Activated B cell treated with CpG ODN at 0.5 μM for 24 hours (primary cell): ENCODE results near the gene ADCY10. TPM values are rescaled to one million over a fixed set of nuclear protein-coding genes. Genes with fewer than 3 reads are reported as not detected.

Source experiments
- ATAC-seq: fragments of 200-7000 bp; cut with Tn5 transposase; one replicate; pipeline ENCODE4 v1.10.0; 2021; ENCODE audit warnings: low read depth, mild to moderate bottlenecking, moderate library complexity
- CTCF ChIA-PET: fragments of 350-600 bp; sonication (Branson Sonifier 250); formaldehyde crosslinking; loops from one replicate; lab custom pipeline; 2021; ENCODE audit warnings: antibody characterized with exemption; lab: Charles Lee
- POLR2A ChIA-PET: fragments of 350-600 bp; sonication (Branson Sonifier 250); formaldehyde crosslinking; loops from one replicate; lab custom pipeline; 2021; ENCODE audit warnings: antibody characterized with exemption; lab: Charles Lee
- DNase-seq: peaks from one replicate; pipeline ENCODE4 v3.0.0; 2022
- H3K27ac Mint-ChIP-seq: one replicate; pipeline ENCODE4 v1.8.0; 2020; ENCODE audit warnings: mixed read lengths
- H3K27me3 Mint-ChIP-seq: one replicate; pipeline ENCODE4 v1.8.0; 2021; ENCODE audit warnings: mixed read lengths
- H3K36me3 Mint-ChIP-seq: one replicate; pipeline ENCODE4 v1.8.0; 2021; ENCODE audit warnings: low read depth, mixed read lengths
- H3K4me1 Mint-ChIP-seq: one replicate; pipeline ENCODE4 v1.8.0; 2021; ENCODE audit warnings: mixed read lengths
- H3K4me3 Mint-ChIP-seq: one replicate; pipeline ENCODE4 v1.8.0; 2020; ENCODE audit warnings: mild to moderate bottlenecking, mixed read lengths
- H3K9me3 Mint-ChIP-seq: one replicate; pipeline ENCODE4 v1.8.0; 2020; ENCODE audit warnings: mixed read lengths
- intact Hi-C: fragments of 100-400 bp; cut with micrococcal nuclease; formaldehyde crosslinking; loops from one replicate; pipeline ENCODE4 v1.15.1; 2024
- total RNA-seq: library from RNA; stranded (reverse); gene quantifications from 2 replicates; pipeline ENCODE4 v1.2.3, GENCODE V29; 2022
- TF ChIP-seq, protein P1 (sequence below): fragments of 200-600 bp; IDR thresholded peaks from one replicate; pipeline ENCODE4 v1.8.0; 2022; ENCODE audit warnings: antibody characterized with exemption, mild to moderate bottlenecking

ADCY10 gene
- total RNA-seq, 1 donor from 2014 or later: 0.20 TPM

DNA sequence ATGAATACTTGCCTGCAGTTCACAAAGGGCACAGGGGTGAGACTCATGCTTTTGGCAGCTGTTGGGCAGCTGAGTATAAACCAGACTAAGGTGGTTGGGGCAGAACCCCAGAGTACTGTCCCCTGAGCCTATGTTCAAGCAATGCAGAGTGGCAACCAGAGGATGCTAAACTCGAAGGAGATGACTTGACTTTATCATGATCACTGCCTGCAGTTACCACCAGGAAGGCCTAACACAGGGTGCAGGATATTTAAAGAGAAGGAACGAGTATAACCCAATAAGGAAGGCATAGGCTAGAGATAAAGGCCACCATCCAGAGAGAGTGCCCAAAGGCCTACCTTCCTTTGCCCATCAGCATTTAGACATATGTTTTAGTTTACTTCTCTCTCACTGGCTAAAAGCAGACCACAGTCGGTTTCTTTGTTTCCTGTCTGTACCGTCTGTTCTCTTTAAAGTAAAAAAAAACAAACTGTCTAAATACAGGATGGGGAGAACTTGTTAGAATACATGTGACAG is 108.8 kb downstream of the ADCY10 start:
- ChIA-PET POLR2A (no interaction called here), CTCF (interaction anchor here (1.5 kb wide), 1 partner anchor 205 kb away, joined by 4 read pairs; no protein-coding TSS in a partner anchor)
- peaks cover 22% of the 10 kb centered on the region for H3K4me1 Mint-ChIP-seq
- DNase-seq: no peak
- intact Hi-C loops: loop anchor here (10.0 kb wide), 1 partner anchor 400 kb away; no protein-coding TSS in a partner anchor
- no peaks in the 10 kb centered on the region for H3K27me3 Mint-ChIP-seq
- no peak overlapping the region for H3K4me3 Mint-ChIP-seq
- no peaks in the 10 kb centered on the region for H3K36me3 Mint-ChIP-seq
- TF ChIP-seq, protein P1, sequence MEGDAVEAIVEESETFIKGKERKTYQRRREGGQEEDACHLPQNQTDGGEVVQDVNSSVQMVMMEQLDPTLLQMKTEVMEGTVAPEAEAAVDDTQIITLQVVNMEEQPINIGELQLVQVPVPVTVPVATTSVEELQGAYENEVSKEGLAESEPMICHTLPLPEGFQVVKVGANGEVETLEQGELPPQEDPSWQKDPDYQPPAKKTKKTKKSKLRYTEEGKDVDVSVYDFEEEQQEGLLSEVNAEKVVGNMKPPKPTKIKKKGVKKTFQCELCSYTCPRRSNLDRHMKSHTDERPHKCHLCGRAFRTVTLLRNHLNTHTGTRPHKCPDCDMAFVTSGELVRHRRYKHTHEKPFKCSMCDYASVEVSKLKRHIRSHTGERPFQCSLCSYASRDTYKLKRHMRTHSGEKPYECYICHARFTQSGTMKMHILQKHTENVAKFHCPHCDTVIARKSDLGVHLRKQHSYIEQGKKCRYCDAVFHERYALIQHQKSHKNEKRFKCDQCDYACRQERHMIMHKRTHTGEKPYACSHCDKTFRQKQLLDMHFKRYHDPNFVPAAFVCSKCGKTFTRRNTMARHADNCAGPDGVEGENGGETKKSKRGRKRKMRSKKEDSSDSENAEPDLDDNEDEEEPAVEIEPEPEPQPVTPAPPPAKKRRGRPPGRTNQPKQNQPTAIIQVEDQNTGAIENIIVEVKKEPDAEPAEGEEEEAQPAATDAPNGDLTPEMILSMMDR: no peak
- H3K27ac Mint-ChIP-seq: peak overlapping the region; percentile 51
- no peak for ATAC-seq
- no peaks in the 10 kb centered on the region for H3K9me3 Mint-ChIP-seq

DNA sequence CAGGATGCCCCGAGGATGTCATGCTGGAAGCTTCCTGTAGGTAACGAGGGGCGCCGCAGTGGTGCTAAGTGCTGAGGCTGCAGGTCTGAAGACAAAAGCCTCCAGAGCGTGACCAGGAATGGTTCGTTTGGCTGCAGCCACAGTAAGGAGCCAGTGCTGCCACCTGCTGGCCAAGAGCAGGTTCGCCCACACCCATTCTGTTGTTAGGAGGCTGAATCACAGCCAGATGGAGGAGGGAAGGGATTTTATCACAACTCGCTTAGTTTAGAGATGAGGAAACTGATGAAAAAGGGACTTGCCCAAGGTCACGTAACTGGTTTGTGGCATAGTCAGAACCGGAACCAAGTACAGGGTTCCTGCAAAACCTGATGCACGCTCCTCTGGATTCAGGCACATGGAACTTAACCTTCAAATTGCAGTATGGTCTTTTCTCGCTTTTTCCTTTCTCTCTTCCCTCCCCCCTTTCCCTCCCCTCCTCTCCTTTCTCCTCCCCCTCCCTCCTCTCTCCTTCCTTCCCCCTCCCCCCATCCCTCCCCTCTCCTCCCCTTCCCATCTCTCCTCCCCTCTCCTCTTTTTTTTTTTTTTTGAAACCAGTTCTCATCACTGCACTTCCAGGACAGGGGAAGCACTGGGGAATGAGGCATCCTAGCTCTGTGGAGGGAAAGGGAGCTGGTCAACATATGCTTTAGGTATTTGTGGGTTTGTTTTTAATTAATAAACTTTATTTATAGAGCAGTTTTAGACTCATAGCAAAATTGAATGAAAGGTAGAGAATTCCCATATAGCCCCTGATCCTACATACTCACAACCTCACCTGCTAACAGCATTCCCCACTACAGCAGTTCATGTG is 110.4 kb downstream of the ADCY10 start:
- DNase-seq (peak; percentile 79), ATAC-seq (peak; percentile 100)
- Mint-ChIP-seq H3K9me3 (no peaks in the 10 kb centered on the region), H3K27ac (no peak overlapping the region), H3K36me3 (no peaks in the 10 kb centered on the region), H3K27me3 (no peaks in the 10 kb centered on the region), H3K4me1 (peaks cover 22% of the 10 kb centered on the region), H3K4me3 (peak overlapping the region; percentile 48)
- intact Hi-C loops: loop anchor here (1.0 to 10.0 kb wide), 10 partner anchors 51 to 399 kb away; partner anchors contain the start of genes DCAF6, MPC2, MPZL1 and RCSD1
- ChIA-PET POLR2A (interaction anchor here (0.6 kb wide), 1 partner anchor 110 kb away, joined by 10 read pairs; no protein-coding TSS in a partner anchor), CTCF (interaction anchor here (1.3 to 1.6 kb wide), 3 partner anchors 116 to 203 kb away, joined by 4 to 7 read pairs (median 4); no protein-coding TSS in a partner anchor)
- TF ChIP-seq, protein P1: peak; percentile 54

DNA sequence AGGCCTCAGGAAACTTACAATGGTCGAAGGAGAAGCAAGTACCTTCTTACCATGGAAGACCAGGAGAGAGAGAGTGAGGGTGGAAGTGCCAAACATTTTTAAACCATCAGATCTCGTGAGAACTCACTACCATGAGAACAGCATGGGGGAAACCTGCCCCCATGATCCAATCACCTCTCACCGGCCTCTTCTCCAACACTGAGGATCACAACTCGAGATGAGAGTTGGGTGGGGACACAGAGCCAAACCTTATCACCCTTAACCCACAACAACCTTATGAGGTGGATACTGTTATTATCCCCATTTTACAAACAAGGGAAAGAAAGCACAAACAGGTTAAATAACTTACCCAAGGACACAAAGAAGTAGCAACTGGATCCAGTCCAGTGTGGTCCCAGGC is 111.7 kb downstream of the ADCY10 start:
- CTCF ChIA-PET: interaction anchor here (1.3 to 1.6 kb wide), 2 partner anchors 115 to 202 kb away, joined by 4 to 7 read pairs; no protein-coding TSS in a partner anchor
- H3K36me3 Mint-ChIP-seq: no peaks in the 10 kb centered on the region
- POLR2A ChIA-PET: no interaction called here
- intact Hi-C loops: loop anchor here (2.0 to 10.0 kb wide), 3 partner anchors 49 to 397 kb away; partner anchors contain the start of genes DCAF6 and MPC2
- H3K27ac Mint-ChIP-seq: no peak overlapping the region
- ATAC-seq (no peak), DNase-seq (no peak)
- no peaks in the 10 kb centered on the region for H3K27me3 Mint-ChIP-seq
- peaks cover 22% of the 10 kb centered on the region for H3K4me1 Mint-ChIP-seq
- TF ChIP-seq, protein P1: no peak
- no peak overlapping the region for H3K4me3 Mint-ChIP-seq
- no peaks in the 10 kb centered on the region for H3K9me3 Mint-ChIP-seq

DNA sequence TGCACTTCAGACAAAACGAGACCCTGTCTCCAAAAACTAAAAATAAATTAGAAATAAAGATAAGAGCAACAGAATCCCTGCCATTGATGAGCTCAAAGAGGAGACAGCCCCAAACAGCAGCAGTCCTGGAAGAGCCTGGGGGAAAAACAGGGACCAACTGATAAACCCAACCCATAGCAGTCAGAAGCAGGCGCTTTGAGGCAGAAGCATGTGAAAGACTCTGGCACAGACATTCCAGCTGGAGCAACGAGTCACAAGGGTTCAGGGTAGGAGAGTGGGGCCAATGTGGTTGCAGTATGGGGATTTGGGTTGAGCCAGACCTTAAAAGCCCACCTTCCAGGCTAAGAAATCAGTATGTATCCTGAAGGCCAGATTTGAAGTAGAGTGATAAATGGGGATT is 113.7 kb downstream of the ADCY10 start:
- Mint-ChIP-seq H3K27ac (peak overlapping the region; percentile 37), H3K4me1 (peaks cover 19% of the 10 kb centered on the region), H3K36me3 (no peaks in the 10 kb centered on the region), H3K27me3 (no peaks in the 10 kb centered on the region), H3K4me3 (no peak overlapping the region), H3K9me3 (no peaks in the 10 kb centered on the region)
- CTCF ChIA-PET: interaction anchor here (1.0 to 1.2 kb wide), 2 partner anchors 112 to 200 kb away, joined by 4 read pairs; no protein-coding TSS in a partner anchor
- no peak for ATAC-seq
- DNase-seq: no peak
- TF ChIP-seq, protein P1: no peak
- POLR2A ChIA-PET: interaction anchor here (0.6 kb wide), 1 partner anchor 47 kb away, joined by 3 read pairs; no protein-coding TSS in a partner anchor
- intact Hi-C loops: loop anchor here (10.0 kb wide), 1 partner anchor 395 kb away; no protein-coding TSS in a partner anchor
